ENCODE measurements around the gene WDR36.

DNA sequence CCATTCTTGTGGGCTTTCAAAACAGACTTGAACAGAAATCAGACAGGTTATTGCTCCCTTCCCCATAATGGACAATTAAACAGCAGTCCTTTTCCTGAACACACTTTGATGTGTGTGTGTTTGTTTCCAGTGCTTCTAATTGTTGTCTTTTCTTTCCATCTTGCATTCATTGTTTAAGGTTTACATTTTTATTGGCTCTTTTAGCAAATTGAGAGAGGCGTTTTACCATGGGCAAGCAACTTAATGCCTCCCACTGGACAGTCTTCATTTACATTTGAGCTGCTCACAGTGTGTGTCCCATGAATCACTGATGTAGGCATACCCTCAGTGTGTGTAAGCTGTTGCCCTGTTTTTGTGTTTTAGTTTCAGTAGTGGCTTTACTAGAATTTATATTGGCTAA, 25.0 kb downstream of the WDR36 start:
- TF ChIP-seq, protein P1, sequence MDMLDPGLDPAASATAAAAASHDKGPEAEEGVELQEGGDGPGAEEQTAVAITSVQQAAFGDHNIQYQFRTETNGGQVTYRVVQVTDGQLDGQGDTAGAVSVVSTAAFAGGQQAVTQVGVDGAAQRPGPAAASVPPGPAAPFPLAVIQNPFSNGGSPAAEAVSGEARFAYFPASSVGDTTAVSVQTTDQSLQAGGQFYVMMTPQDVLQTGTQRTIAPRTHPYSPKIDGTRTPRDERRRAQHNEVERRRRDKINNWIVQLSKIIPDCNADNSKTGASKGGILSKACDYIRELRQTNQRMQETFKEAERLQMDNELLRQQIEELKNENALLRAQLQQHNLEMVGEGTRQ (IDR thresholded peaks at IDR 0.05; ENCODE audit: low read length) = no peak
- no peak for TF ChIP-seq POLR2A (IDR thresholded peaks at IDR 0.05; ENCODE audit: control extremely low read depth in 1 of 2, low read depth in 2 of 2, low read length in 2 of 2)
- TF ChIP-seq, protein P2, sequence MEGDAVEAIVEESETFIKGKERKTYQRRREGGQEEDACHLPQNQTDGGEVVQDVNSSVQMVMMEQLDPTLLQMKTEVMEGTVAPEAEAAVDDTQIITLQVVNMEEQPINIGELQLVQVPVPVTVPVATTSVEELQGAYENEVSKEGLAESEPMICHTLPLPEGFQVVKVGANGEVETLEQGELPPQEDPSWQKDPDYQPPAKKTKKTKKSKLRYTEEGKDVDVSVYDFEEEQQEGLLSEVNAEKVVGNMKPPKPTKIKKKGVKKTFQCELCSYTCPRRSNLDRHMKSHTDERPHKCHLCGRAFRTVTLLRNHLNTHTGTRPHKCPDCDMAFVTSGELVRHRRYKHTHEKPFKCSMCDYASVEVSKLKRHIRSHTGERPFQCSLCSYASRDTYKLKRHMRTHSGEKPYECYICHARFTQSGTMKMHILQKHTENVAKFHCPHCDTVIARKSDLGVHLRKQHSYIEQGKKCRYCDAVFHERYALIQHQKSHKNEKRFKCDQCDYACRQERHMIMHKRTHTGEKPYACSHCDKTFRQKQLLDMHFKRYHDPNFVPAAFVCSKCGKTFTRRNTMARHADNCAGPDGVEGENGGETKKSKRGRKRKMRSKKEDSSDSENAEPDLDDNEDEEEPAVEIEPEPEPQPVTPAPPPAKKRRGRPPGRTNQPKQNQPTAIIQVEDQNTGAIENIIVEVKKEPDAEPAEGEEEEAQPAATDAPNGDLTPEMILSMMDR (IDR thresholded peaks at IDR 0.05; ENCODE audit: control extremely low read depth in 1 of 3, insufficient read depth in 1 of 3, low read depth in 1 of 3, low read length in 3 of 3) = no peak
- TF ChIP-seq SIRT6 (IDR thresholded peaks at IDR 0.05; ENCODE audit: low read length) = no peak
- TF ChIP-seq MAFK (IDR thresholded peaks at IDR 0.05; ENCODE audit: low read depth, low read length) = no peak
